Retinal pigment epithelial cell (primary cell): ENCODE results near the gene TBC1D22A.
A peak's percentile ranks its signal among the peaks of the same experiment; 100 is the strongest.

Source experiments
- DNase-seq: peaks from one replicate; pipeline ENCODE4 v3.0.0-alpha.2; 2010; ENCODE audit warnings: low read depth
- H3K4me3 ChIP-seq: 2 replicates; pipeline ENCODE4 v1.5.1; 2011; ENCODE audit warnings: mild to moderate bottlenecking, low read length, control low read depth, moderate library complexity
- CTCF ChIP-seq: conservative IDR thresholded peaks from 2 replicates; pipeline ENCODE4 v1.5.1; 2011; ENCODE audit warnings: low read depth, low read length, control low read depth, inconsistent platforms

The TBC1D22A gene

GRCh38 chr22:47084226-47084625, 321.8 kb downstream of the TBC1D22A start:
- no peak overlapping the region for H3K4me3 ChIP-seq
- TF ChIP-seq CTCF, result no peak
- DNase-seq, result no peak

- DNase-seq, result no peak
- H3K4me3 ChIP-seq, result no peak overlapping the region
- TF ChIP-seq CTCF, result no peak
Observed at GRCh38 chr22:47086596-47087248, 324.3 kb downstream of the TBC1D22A start.

- no peak for TF ChIP-seq CTCF
- no peak for DNase-seq
- H3K4me3 ChIP-seq, result no peak overlapping the region
Observed at GRCh38 chr22:47088480-47089158, 326.2 kb downstream of the TBC1D22A start.

- no peak for TF ChIP-seq CTCF
- DNase-seq, result no peak
- no peak overlapping the region for H3K4me3 ChIP-seq
Observed at GRCh38 chr22:47089374-47089773, 326.9 kb downstream of the TBC1D22A start.

GRCh38 chr22:47089796-47090460, 327.5 kb downstream of the TBC1D22A start:
- TF ChIP-seq CTCF, result no peak
- DNase-seq, result no peak
- no peak overlapping the region for H3K4me3 ChIP-seq

- DNase-seq, result no peak
- TF ChIP-seq CTCF, result no peak
- peak overlapping the region; percentile 45 for H3K4me3 ChIP-seq
Observed at GRCh38 chr22:47090591-47091245, 328.3 kb downstream of the TBC1D22A start.
